HG02759 (cell line): ENCODE data around the gene ECM1.

ENCODE experiments used
- ATAC-seq: cut with Tn5 transposase; IDR thresholded peaks from one replicate; pipeline ENCODE4 v1.9.1; 2021; ENCODE audit warnings: mild to moderate bottlenecking, moderate library complexity; ENCODE audit not compliant: unreplicated experiment

The ECM1 gene

DNA sequence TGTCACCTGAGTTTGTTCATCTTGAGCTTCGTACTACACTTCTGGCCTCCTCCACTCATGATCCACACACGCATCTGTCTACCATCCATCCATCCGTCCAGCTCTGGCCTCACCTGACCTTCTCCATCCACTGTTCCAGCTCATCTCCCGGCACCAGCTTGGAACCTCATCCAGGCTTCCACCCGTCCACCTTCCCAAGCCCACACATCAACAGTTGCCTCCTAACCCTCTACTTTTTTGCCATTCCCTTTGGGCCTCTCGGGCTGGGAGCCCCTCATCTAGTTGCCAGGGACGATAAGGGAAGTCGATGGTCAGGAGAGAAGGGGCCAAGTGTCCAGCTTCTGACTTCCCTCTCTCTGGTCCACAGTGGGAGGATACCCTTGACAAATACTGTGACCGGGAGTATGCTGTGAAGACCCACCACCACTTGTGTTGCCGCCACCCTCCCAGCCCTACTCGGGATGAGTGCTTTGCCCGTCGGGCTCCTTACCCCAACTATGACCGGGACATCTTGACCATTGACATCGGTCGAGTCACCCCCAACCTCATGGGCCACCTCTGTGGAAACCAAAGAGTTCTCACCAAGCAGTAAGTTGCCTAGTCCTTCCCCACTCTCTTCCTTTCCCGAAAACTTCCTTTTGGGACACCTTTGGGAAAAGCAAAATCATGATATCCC lies 4.2 kb downstream of the ECM1 start:
- no peak for ATAC-seq

DNA sequence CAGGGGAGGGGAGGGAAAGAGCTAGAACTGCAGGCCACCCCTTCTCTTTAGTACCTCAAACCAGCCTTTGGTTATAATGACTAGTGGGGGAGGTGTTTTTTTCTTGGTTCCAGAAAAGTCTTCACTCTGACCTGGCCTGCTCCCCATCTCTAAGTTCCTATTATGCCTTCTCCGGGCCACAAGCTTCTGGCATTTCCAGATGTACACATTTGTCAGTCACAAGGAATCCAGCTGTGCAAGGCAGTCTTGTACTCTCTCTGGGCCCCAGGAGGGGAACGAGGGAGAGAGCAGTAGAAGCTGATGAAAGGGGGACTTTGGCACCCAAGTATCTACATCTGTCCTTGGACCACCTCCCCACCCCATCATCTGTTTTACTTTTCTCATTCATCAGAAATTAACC lies 4.9 kb downstream of the ECM1 start:
- ATAC-seq, result no peak

DNA sequence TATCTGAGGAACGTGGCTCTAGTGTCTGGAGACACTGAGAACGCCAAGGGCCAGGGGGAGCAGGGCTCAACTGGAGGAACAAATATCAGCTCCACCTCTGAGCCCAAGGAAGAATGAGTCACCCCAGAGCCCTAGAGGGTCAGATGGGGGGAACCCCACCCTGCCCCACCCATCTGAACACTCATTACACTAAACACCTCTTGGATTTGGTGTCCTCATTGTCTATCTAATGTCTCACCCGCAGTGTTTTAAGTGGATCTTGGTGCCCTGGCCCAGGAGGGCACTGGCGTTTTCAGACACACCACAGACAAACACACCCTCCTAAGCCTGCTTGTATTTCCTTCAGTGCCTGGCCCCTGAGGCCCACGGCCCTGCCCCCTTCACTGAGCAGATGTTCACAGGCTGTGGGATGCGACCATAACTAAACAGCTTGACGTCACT lies 5.5 kb downstream of the ECM1 start:
- no peak for ATAC-seq

DNA sequence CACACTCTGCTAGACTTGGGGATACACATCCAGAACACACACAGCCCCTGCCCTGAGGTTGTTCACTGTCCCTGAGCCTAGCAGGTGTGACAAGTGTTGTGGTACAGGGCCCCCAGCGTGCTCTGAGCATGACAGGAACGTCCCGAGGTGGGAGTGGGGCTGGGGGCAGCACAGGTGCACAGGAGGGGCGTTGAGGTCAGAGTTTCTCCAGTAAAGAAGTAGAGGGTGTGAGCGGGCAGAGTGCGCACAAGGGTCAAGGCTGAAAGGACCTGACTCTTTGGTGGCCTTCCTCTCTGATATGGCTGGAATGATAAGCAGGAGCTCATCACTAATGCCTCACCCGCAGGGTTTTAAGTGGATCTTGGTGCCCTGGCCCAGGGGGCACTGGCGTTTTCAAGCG lies 6.4 kb downstream of the ECM1 start:
- no peak for ATAC-seq

DNA sequence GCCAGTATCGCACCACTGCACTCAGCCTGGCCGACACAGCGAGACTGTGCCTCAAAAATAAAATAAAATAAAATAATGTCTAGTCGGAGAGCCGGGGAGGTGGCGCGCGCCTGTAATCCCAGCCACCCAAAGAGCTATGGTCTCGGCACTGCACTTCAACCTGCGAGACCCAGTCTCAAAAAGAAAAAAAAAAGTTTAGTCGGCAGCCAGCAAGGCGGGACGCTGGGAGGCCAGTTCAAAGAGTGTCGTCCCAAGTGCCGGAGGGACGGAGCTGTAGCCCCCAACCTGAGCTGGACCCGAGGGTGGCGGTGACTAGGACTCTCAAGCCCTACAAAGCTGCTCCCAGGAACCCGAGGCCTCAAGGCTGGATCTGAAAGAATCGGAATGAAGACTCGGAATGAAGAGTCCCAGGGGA lies 7.0 kb downstream of the ECM1 start:
- peak; percentile 10 for ATAC-seq

DNA sequence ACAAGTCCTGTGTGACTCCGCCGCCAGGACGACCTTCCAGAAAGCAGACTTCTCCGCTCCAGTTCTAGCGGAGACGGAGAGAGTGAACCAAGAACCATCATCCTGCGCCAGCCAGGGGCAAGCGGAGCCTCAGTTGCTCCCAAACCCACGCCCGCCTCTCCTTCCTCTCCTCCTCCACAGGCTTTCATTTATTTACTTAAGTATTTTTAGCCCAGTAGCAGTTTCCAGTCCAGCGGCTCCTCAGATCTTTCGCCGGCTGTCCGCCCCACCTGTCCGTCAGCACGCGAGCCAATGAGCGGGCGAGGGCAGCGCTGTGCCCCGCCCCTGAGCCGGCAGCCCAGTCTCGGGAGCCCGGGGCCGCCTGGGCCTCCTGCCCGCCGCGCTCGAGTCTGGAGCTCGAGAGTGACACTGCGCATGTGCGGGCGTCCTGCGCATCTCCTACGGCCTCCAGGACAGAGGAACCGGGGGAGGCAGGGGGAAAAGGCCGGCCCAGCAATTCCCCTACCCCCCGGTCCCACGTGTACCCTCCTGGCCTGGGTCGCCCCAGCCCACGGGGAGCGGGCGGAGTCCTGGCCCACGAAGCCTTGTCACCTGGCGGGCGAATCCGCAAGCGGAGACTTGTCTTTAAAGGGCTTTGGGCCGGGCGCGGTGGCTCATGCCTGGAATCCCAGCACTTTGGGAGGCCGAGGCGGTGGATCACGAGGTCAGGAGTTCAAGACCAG lies 7.6 kb downstream of the ECM1 start, which contains the start of gene FALEC:
FALEC (plus strand) TSS at position 425 of the 722 bp plus-strand sequence.
- ATAC-seq, result peak; percentile 98

DNA sequence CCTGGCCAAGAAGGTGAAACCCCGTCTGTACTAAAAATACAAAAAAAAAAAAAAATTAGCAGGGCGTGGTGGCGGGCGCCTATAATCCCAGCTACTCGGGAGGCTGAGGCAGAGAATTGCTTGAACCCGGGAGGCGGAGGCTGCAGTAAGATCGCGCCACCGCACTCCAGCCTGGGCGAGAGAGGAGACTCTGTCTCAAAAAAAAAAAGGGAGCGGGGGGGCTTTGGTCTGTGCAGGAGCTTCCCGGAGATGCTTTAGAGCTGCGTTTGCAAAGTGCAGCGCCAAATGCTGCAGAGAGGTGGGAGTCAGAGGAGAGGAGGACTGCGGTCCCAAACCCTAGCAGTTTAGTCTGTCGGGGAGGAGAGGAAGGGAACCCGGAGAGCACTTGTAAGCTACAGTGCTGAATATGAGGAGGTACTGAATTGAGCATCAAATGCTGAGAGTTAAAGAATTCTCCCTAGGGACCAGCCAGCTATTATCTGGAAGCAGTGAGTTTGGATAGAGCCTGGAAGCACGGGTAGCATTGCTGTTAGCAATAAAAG lies 8.2 kb downstream of the ECM1 start:
- no peak for ATAC-seq

DNA sequence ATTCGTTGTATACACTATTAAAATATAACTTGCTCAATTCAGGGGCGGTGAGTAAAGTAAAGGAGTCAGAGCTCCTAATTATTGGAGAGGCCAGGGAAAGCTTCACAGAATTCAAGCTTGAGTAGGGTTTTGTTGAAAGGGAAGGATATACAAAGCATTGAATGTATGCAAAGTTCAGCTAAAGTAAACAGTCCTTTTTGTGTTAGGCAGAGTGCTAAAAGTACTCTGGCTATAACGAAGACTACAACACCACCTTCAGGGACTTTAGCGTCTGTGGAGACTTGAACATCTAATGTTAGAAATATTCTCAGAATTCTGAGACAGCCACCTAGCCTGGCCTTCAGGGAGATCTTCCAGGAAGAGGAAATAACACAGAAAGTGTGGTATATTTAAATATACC lies 8.7 kb downstream of the ECM1 start:
- no peak for ATAC-seq

DNA sequence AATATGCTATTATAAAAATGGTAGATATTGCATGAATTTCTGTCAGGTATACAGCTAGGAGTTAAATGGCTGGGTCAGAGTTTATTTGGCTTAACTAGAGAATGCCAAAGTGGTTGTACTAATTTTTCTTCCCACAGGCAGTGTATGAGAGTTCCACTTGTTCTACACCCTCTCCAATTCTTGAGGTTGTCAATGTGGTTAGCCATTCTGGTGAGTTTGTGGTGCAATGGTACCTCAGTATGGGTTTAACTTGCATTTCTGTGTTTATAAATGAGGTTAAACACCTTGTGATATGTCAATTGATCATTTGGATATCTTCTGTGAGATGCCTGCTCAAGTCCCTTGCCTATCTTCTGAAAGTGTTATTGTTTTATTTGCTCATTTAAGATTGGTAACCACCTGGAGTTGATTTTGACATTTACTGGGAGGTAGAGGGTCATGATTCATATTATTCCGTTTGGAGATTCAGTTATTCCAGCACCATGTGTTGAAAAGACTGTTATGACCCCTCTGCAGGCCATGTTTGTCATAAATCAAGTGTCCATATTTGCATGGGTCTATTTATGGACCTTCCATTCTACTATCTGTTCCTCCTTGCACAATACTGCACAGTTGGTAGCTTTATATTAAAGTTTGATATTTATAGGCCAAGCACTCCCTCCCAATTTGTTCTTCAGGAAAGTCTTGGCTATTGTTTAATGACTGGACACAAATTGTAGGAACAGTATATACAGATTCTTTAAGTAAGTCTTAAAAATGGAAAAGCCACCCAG lies 13.5 kb downstream of the ECM1 start:
- ATAC-seq, result no peak

DNA sequence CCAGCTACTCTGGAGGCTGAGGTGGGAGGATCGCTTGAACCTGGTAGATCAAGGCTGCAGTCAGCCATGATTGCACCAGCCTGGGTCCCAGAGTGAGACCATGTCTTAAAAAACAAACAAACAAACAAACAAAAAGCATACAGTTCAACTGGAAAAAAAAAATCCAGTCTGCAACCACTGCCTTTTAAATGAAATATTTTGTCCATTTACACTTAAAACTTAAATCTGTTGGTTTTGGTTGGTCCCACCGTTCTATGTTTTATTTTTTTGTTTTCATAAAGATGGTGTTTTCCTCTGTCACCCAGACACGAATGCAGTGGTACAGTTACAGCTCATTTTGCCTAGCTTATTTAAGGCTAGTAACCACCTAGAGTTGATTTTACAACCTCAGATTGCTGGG lies 17.4 kb downstream of the ECM1 start:
- no peak for ATAC-seq

DNA sequence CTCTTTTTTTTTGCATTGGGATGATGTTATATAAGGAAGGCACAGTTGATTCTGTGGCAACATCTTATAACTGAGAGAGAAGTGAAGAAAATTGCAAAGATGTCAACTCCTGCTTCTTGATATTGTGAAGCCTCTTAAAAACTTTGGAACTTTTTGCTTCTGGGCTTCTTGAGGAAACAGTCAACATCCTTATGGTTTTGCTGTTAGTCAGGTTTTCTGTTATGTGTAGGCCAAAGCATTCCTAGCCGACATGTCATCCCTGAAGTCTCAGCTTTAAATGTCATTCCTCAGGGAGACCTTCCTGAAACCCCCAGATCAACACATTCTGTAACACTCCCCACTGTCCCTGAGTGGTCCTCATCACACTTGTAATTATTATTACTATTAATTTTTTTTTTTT lies 20.3 kb downstream of the ECM1 start:
- ATAC-seq, result no peak

DNA sequence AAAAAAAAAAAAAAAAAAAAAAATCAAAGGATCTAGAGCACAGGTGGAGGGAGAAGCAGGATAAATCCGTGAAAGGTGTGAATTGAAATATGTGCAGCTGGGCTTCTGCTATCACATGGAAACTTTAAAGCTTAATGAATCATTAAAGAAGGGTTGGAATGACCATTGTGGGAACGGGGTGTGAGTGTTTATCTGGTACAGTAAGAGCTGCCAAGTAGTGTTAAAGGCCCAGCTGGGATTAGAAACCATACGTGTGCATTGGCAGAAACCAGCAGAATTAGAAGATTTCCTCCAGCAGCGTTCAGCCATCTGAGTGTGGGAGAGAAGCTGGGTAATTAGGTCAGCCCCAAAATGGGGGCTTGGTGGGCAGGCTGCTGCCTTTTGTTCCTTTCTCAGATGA lies 21.1 kb downstream of the ECM1 start:
- no peak for ATAC-seq

DNA sequence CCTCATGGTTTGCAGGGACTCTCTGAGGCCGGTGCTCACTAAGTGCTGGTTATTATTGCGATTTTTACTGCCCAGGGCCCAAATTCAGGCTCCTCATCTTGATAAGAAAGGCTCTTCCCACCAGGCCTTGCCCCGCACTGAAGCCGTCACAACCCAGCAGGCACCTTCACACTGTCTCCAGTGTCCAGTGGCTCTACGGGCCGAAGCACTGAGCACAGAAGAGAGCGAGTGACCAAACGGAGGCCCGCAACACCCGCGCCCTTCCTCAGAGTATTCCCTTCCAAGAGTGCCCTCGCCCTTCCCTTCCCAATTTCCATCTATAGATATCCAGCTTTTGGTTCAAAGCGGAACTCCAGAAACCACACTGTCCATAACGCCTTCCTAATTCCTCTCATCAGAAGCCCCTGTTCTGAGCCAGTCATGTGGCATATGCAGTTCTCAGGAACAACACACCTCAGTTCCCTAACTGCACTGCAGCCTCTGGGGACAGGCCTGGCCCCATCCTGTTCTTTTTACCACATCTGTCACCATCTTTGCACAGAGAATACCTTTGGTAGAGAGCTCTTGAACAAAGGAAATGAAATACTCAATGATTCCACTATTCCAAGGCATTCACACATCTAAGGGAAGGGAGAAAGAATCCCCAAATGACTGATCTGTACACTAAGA lies 22.7 kb downstream of the ECM1 start:
- no peak for ATAC-seq

DNA sequence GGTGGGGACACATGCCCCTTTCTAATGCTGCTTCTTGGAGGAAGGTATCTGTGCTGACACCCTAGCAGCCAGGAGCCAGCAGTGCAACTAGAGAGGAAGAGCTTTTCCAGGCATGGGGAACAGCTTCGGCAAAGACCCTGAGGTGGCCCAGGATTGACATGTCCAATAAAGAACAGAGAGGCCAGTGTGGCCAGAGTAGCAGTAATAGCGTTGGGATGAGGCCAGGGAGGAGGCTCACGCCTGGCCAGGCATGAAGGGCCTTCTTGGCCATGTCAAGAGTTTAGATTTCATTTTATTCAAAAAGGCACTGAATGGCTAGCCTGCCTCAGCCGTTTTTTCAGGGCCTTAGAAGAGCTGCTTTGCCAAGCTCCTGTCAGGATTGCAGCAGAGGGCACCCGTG lies 25.0 kb downstream of the ECM1 start:
- ATAC-seq, result no peak

DNA sequence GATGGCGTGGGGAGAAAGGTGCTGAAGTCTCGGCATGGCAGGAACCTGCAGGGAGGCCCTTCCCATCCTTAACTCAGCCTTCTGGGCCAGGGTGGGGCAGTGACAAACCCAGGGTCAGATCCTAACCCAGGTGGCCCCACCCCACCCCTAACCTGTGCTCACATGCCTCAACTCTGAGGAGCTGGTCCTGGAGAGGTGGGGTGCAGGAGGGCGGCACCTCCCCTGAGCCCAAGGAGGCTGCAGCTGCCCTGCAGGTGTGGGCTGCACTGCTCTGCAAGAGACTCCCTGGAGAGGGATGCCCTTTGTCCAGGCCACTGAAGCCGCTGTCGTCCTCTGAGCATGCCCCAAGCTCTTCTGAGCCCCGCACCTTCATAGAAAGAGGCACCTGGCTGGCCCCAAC lies 26.1 kb downstream of the ECM1 start:
- no peak for ATAC-seq

DNA sequence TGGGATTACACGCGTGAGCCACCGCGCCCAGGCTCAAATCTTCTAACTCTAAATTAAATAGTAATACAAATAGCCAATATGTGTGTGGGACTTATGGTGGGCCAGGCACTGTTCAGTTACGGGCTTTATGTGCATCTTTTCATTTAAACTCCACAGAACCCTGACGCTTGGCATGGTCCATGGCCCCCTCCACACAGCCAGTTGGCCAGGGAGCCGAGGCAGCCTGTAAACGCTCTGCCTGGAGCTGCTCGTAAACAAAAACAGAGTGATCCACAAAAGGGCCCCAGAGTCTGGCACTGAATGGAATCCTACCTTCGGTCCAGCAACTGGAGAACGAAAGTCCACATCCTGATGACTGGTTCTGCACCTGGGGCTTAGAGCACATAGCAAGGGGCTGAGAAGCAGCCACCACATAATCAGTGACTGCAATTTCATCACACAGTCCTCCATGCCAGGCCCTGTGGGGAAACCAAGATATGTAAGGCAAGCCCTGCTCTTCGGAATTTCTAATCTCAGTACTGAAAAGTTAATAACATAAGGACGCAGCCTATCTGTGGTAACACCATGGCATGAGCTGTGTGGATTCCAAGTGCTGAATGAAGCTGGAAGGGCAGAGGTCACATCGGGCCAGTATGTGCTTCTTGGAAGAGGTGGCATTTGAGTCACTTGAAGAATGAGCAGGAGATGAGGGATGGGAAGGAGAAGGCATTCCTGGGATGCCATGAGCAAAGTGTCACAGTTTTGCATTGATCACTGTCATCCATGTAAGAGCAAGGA lies 27.8 kb downstream of the ECM1 start:
- no peak for ATAC-seq

DNA sequence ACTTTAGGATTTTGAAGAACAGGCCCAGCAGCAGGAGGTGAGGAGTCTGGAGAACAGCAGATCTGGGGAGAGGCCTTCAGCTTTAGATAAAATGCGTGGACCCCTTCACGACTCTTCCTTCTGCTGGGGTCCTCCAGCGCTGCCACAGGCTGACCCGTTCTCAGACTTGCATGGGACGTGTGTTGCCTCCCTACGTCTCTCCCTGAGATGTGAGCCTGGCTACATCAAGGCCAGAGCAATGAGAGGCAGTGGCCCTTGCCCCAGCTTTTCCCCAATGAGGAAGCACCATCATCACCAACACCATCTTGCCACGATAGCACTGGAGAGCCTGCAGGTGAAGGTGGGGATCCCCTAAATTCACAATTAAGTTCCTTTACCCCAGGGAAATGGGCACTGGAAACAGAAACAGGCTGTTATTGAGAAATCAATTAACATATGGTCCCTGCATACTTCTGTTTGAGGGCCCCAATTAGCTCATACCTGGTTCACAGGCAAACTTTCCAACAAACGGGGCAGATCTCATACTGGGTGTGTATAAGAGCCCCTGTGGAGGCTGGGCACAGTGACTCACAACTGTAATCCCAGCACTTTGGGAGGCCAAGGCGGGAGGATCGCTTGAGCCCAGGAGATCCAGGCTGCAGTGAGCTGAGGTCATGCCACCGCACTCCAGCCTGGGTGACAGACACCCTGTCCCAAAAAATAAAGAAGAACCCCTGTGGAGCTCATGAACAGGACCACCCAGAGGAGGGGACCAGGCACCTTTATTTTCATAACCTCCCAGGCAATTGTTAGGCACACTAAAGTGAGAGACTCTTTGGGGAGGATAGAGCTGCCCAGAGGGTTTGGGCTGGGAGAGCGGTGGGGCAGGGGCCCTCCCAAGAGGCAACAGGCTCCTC lies 29.2 kb downstream of the ECM1 start:
- no peak for ATAC-seq

DNA sequence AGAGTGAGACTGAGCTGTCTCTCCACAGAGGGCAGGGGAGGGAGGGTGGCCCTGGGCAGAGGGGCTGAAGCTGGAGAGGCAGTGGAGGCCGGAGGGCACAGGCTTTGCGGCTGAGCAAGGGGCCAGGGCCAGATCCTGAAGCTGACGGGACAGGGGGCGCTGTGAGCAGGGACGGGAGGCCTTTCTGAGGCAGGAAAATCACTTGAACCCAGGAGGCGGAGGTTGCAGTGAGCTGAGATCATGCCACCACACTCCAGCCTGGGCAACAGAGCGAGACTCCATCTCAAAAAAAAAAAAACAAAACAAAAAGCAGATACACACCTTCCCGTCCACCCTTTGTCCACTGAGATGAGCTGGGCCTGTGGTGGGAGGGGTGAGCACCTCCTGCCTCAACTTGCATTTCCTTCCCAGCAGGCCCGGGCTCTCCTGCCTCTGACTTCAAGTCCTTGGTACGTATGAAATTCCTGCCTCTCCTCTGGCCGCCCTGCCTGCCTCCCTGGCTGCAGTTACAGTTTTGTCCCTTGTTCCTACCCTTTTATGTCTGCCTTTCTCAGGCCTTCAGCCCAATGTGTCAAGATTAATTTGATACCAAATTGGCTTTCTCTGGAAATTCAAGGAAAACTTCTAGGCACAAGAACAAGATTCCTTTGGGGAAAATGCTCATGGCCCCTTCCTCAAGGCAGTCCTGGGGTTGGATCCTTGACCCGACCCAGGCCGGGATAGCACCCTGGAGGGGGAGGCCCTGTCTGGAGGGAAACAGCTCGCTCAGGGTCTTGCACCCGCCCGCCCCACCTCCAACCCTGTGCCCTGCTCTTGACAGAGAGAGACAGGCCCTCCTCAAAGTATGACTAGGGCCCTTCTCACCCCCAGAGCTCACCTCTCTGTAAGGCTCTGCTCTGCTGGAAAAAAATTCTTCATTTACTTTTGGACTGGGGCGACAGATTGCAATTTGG lies 30.1 kb downstream of the ECM1 start:
- no peak for ATAC-seq
